HG03280 (cell line): ENCODE results near the gene SLC25A1.

Source experiments
- ATAC-seq: cut with Tn5 transposase; IDR thresholded peaks from one replicate; pipeline ENCODE4 v1.9.1; 2021; ENCODE audit warnings: mild to moderate bottlenecking, moderate library complexity; ENCODE audit not compliant: unreplicated experiment

Gene SLC25A1

DNA sequence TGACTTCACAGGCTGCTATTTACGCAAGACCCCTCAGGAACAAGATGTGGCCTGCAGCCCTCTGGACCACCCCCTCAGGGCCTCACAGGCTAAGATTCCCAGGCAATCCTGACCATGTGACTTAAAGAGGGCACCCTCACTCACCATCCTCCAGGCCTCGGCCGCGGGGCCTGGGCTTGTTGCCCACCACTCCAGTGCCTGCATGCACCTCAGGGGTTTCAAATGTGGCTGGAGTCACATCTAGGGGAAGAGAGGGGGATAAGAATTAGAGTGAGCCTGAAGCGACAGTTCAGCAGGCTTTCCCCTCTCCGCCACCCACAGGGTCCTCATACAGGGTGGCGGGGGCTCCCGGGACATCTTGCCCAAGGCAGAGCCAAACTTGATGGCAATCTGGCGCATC lies 36.1 kb downstream of the SLC25A1 start:
- ATAC-seq: no peak

DNA sequence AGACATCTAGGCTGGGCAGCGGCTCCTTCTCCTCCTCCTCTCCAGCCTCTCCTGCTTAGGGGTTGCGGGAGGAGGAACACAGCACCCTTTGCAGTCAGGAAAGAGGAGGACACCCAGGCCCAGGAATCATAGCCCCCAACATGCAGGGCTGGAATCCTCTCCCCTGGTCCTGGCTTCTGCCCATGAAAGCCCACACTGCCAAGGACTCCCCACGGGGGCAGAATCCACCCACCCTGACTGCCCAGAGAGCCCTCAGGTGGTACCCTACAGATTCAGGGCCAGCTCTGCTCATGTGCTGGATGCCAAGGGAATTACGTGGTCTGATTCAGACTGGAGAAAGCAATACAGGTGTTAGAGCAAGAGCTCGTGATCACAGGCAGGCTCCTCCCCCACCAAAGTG lies 38.6 kb downstream of the SLC25A1 start:
- no peak for ATAC-seq

DNA sequence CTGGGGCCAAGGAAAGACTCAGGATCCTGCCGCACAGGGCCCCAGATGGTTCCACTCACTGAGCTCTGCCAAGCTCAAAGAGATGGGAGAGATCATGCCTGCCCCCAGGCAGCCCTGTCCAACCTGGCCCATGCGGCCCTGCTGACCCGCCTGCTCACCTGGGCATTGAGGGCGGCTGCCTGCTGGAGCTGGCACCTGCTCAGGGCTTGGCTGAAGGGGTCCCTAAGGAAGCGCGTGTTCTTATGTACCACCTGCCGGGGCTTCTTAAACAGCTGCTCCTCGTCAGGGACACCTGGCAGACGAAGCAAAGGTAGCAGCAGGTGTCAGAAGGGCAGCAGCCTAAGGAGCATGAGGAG lies 39.6 kb downstream of the SLC25A1 start:
- ATAC-seq: no peak

DNA sequence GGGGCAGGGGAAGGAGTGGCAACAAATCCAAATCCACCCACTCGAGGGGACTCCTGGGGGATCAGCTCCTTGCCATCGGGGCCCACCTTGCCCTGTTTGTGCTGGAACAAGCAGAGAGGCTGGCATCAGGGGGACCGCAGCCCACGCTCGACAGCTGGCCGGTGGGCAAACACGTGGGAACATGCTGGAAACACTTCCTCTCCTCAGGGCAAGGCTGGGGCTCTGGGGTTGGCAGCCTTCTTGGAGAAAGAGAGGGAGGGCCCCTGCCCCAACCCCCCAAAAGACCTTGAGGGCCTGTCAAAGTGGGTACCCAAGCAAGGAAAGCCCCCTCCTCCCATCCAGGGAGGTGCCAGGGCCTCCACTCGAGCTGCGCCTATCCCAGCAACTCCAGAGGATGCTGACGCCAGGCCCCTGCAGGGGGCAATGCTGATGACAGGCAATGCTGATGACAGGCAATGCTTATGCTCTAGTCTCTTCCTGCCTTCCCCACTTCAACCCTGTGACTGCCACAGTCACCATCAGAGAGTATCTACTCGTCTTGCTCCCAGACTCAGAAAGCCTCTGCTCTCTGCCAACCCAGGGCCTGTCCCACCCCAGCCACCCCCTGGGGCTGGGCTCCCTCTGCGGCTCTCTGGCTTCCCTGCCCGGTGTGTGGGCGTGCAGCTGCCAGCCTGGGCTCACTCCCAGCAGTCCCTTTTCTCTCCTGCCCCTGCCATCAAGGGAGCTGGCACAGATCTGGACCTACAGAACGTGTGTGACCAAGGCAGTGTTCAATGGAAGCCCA lies 40.1 kb downstream of the SLC25A1 start:
- ATAC-seq: no peak

DNA sequence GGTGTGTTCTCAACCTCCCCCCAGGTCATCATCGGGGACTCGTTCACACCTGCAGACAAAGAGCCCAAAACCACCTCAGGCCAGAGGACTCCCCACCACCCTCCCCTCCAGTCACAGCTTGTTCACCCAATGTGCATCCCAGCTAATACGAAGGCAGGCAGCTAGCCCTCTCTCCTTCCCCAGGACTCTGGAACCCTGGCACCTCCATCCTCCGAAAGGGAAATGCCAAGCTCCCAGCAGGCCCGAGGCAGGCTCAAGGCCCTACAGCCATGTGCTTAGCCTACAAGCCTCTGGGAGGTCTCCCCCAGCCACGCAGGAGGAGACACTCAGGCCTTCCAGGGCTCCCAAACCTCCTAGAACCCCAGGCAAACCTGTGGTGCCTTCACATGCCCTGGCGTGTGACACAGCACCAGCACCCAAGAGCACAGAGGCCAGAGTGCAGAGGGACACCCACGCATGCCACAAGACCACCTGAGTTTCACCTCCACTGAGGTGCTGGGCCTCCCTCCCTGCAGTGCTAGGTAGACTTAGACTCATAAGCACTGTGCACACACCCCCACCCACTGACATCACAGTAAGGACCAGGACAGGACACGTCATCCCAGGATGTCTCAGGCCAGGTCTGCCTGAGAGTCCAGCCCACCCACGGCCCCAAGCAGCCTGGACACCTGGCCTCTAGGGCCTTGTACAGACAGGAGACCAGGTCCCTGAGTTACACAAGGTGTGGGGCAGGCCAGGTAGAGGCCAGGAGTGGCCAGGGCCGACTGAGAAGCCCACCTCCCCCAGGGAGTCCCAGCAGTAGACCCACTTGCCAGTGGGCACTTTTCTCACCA lies 40.9 kb downstream of the SLC25A1 start:
- ATAC-seq: no peak

DNA sequence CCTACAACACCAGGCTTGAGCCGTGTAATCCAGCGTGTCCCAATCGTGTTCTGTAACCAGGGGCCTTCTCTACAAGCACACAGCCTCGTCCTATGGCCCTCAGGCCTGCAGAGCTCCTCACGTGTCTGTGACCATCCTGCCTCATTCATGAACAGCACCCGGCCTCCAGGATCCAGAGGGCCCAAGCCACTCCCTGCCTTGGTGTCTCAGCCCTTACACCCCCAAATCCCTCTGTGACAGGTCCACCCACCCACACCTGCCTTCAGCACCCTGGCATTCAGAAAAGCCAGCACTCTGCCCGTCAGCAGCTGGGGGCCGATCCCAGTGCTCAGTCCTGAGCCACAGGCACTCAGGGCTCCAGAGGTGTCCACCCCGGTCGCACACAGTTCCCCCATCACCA lies 41.6 kb downstream of the SLC25A1 start:
- ATAC-seq: no peak

DNA sequence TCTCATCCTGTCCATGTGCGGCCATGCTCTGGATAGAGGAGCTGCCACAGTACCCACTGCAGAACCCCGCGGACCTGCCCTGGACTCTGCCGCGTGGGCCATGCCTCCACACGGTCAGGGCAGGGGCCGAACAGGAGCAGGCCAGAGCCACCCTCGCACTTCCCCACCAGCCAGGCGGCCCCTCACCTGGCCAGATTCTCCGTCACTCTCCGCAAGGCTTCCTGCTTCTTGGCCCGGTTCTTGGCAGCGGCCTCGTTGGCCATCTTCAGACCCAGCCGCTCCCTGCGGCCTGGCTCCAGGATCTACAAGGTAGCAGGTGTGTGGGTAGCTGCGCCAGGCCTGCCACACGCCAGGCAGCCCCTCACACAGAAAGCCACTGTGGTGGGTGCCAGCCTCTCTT lies 43.7 kb downstream of the SLC25A1 start:
- no peak for ATAC-seq

DNA sequence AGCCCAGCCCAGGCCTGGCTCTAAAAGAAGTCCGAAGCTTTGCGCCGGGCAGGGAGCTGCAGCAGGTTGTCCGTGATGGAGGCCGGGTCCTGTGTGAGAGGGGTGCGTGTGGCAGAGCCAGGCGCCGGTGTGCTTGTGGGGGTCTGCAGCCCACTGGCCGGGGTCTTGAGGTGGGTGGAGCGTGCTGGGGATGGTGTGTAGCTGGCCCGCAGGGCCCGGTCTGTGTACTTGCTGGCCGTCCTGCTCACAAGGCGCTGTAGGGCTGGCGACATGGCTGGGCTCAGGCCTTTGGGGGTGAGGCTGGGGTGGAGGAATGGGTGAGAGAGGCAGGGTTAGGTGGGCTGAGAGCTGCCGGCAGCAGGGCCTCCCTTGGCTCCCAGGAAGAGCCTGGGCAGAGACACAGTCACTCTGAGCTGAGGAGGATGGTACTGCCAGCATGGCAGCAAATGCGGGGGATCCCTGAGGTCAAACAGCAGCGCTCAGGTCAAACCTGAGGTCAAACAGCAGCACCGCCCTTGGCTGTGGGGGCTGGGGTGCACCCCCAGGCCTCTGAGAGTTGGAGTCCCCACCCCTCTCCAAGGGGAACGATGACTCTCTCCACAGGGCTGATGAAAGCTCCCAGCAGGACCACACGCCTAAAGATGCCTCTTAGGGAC lies 44.2 kb downstream of the SLC25A1 start:
- no peak for ATAC-seq

DNA sequence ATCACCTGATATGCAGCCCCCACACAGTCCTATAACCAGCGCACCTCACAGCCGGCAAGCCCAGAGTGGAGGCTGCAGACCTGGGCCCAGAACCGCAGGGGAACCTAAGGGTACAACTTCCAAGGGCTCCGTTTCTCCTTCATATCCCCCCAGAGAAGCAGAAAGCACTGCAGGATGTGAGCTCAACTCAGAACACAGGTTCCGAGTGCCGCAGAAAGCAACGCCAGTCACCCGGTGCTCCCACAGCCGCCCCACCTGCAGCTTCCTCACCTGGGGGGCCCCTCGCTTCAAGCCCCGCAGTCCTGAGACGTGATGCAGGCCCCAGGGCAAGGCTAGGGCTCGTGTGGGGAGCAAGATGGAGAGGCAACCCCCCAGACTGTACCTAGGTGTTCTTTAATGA lies 45.0 kb downstream of the SLC25A1 start:
- no peak for ATAC-seq

DNA sequence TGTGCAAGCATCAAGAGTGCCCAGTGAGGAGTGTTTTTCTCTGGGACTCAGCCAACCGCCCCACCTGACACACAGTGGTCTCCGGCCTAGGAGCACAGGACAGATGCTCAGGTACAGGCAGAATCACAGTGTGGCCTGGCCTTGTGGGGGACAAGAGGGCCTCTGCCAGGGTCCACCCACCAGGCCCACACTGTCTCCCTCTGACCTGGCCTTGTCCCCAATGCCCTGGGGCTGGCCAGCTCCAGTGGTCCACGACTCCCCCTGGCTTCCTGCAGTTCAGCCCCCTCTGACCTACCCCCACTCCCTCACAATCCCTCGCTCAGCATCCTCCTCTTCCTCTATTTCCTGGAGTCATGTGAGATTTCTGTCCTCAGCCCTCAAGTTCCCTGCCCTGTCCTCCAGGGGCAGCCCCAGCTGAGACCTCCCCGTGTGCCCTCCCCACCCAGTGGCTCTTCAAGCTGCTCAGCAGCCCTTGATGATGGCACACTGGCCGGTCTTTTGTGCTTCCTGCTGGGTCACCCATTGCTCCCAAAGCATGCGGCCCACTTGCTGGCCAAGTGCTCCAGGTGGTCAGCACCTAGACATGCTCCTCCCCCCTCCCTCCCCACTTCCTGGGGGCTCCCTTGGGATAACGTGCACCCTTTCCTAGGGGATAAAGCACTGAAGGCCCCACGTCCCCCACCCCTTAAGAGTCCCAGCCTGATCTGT lies 45.7 kb downstream of the SLC25A1 start:
- ATAC-seq: no peak

DNA sequence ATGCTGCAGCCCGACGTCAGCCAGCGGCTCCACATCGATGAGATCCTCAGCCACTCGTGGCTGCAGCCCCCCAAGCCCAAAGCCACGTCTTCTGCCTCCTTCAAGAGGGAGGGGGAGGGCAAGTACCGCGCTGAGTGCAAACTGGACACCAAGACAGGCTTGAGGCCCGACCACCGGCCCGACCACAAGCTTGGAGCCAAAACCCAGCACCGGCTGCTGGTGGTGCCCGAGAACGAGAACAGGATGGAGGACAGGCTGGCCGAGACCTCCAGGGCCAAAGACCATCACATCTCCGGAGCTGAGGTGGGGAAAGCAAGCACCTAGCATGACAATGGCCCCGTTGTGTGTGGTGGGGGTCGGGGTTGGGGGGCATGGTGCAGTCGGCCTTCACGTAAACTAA lies 46.4 kb downstream of the SLC25A1 start:
- ATAC-seq: no peak

DNA sequence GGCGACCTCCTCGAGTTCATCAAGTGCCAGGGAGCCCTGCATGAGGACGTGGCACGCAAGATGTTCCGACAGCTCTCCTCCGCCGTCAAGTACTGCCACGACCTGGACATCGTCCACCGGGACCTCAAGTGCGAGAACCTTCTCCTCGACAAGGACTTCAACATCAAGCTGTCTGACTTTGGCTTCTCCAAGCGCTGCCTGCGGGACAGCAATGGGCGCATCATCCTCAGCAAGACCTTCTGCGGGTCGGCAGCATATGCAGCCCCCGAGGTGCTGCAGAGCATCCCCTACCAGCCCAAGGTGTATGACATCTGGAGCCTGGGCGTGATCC lies 46.9 kb downstream of the SLC25A1 start:
- no peak for ATAC-seq

DNA sequence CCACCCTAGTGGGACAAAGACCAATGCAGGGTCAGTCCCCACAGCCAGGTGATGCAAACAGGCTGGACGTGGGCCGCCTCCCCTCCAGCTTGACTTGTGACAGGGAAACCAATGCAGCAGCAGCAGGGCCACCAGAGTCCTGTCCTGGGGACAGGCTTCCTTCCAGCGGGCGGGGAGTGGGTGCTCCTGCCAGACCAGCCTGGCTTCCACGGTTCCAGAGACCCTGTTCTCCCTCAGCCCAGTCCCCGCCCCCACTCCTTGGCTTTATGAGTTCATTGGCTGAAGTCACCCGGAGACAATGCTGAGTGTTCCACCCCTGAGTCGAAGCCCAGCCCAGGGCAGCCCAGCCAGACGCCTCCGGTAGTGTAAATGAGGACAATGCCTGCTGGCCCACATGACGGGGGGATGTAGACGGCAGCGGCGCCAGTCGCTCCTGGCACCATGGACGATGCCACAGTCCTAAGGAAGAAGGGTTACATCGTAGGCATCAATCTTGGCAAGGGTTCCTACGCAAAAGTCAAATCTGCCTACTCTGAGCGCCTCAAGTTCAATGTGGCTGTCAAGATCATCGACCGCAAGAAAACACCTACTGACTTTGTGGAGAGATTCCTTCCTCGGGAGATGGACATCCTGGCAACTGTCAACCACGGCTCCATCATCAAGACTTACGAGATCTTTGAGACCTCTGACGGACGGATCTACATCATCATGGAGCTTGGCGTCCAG lies 47.4 kb downstream of the SLC25A1 start, which contains the start of gene TSSK2:
Gene TSSK2, plus strand, starts transcription at position 350 of the 726 bp plus-strand sequence. Its CDS starts 92 bp downstream, at position 442.
- ATAC-seq: no peak

DNA sequence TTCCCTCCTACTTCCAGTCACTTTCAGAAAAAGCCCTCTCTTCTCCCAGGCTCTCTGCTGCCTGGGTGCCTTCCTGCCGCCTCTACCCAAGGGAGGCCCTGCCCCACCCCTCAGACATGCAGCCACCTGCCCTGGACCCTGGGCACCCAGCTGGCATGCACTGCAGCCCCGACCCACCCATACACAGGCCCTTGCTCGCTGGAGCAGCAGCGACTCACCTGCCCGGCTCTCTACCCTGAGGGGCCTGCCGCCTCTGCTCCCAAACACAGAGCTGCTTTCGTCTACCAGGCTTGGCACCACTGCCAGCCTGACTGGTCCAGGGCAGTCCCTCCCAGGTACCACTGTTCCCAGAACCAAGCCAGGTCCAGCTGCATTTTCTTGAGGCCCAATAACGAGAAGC lies 48.7 kb downstream of the SLC25A1 start:
- no peak for ATAC-seq

DNA sequence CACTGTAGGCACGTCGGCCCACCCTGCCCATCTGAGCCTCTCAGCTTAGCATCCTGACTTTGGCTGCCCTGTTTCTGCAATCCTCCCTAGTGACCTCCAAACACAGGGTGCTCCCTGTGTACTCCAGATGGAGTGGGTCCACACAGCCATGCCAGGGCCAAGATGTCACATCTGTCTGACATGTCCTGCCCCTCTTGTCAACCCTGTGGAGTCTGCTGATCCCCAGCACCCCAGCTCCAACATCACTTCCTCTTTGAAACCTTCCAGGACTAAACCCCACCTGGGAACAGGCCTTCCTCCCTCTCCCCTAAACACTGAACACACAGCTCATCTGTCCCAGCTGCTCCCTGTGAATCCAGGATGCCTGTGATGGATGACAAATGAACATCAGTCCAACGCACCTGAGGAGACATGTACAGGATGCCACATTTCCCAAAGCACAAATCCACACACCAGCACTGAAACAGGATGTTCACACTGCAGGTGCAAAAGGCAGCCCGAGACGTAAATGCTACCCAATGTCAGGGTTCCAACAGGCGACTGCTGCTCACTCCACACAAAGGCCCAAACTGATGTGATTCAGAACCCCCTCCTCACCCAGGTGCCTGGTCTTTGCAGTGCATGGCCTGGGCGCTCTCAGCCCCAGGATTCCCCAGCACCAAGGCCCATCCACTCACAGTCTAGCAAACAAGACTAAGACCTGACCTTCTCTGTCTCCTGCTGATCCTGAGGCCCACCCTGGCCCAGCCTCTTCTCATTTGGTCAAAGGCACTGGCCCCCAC lies 49.4 kb downstream of the SLC25A1 start:
- no peak for ATAC-seq

DNA sequence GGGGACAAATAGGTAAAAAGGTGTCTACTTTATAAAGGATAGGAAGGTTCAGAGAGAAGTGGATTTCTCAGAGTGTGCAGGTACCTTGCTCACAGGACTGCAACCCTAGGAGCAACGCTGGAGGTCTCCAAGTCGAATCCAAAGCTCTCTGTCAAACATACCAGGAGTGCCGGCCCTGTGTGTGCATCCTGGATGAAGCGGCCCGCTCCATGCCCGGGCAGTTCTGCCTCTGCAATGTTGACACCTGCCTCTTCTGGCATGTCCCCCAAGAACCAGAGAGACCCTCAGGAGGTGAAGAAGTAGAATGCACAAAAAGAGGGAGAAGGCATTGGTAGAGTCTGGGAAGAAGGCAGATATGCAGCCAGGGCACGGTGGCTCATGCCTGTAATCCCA lies 50.5 kb downstream of the SLC25A1 start:
- ATAC-seq: no peak

DNA sequence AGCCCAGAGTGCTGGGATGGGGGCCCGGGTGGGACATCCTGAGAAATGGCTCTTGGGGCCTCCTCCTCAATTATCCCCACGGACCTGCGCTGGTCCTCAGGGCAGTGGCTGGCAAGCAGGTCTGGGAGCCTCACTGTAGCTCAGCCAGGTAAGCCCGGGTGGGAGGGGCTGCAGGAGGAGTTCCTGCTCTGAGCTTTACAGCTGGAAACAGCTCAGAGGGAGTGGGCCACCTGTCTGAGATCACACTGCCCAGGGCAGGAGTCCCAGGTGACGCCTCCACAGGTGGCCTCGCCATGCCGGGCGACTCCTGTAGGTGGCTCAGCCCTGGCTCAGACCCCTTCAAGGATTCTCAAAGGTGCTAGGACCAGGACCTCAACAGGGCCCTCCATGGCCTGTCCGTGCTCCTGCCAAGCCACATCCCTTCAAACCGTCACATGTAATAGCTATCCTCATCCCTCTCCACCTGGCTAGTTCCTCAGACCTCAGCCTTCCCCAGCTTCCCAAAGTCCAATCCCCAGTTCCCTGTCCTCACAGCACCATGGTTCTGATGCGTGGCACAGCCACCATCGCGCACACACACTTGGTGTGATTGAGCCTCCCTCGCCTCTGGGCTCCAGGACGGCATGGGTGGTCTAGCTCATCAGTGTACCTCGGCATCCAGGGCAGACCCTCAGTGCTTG lies 51.1 kb downstream of the SLC25A1 start:
- no peak for ATAC-seq

DNA sequence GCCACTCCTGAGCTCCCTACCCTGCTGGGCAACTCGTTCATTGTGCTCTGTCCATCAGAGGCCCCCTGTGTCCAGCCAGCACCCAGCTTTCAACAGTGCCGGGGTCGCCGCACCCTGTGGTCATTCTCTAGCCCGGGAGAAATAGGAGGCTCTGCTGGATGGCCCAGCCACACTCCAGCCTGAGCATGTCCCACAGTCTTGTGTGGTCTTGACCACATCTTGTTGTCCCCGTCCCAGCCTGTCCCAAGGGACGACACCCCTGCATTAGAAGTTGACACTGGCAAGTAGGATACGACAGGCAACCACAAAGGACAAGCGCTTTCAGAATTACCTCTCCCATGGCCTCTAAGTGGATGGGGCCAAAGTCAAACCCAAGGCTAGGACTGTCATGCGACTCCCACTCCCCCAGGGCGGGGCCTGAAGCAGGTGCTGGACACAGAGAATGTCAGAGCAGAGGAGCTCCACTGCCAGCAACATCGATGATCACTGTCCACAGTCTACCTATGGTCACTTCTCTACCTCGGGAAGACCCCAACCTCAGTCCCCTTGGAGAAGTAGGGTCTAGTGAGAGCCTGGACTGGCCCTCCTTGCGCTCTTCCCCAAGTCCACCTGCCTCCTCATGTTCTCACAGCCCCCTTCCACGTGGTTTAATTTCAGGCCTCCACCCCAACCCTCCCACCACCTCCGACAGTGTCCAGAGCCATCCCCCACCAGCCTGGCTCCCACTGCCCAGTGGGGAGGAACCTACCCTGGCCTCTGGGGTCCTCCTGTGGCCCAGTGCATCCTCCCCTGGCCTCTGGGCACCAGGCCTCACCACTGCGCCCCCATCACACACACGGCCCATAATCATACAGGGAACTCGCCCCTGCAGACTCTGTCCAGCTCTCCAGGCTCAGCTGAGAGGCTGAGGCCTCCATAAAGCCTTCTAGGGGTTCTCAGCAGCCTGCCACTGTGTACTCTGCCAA lies 51.9 kb downstream of the SLC25A1 start:
- no peak for ATAC-seq
